HG03520 (cell line): Measurements from ENCODE around the gene NUCB1.

ENCODE experiments used
- ATAC-seq: cut with Tn5 transposase; IDR thresholded peaks from one replicate; pipeline ENCODE4 v1.9.1; 2021; ENCODE audit warnings: mild to moderate bottlenecking, moderate library complexity; ENCODE audit not compliant: unreplicated experiment

NUCB1 gene

DNA sequence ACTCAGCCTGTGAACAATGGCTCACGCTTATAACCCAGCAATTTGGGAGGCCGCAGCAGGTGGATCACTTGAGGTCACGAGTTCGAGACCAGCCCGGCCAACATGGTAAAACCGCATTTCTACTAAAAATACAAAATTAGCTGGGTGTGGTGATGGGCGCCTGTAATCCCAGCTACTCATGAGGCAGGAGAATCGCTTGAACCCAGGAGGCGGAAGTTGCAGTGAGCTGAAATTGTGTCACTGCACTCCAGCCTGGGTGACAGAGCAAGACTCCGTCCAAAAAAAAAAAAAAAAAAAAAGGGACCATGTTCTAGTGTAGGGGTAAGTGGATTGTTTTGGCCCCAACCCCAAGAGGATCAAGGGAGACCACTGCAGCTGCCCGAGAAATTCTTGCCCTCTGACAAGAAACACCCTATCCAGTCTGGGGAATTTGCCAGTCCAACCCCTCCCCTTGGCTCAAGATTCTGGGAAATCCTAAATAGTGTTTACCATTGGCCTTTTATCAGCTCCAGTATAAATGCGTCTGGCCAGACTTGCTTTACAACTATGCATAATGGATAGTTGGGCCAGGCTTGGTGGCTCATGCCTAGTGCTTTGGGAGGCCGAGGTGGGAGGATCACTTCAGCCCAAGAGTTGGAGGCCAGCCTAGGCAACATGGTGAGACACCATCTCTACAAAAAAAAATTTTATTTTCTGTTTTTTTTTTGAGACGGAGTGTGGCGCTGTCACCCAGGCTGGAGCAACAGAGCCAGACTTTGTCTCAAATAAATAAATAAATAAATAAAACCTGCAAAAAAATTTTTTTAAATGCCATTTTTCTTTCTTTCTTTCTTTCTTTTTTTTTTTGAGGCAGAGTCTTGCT is 28.3 kb downstream of the NUCB1 start:
- no peak for ATAC-seq

DNA sequence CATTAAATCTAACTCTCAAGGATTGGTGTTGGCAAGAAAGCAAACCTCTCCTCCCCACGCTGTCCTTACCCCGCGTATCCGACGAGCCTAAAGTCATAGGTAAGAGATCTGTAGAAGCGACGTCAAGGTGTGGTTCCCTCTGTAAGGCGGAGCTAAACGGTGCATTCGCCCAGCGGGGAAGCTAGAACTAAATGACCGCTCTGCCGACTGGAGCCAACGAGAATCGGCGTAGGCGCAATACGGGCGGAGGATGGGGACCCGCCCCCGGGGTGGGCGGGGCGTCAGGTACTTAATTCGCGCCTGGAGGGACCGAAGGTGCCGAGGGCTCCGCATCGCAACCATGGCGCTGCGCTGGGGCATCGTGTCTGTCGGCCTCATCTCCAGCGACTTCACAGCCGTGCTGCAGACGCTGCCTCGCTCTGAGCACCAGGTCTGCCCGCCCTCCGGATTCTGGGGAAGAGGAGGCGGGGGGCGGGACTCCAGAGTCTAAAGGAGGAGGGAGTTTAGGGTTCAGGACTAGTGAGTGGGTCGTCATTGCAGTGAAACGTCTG is 33.3 kb downstream of the NUCB1 start, which contains the start of gene DHDH:
Gene DHDH, plus strand, starts transcription at position 318 of the 551 bp plus-strand sequence. Its CDS starts 23 bp downstream, at position 341.
- no peak for ATAC-seq

DNA sequence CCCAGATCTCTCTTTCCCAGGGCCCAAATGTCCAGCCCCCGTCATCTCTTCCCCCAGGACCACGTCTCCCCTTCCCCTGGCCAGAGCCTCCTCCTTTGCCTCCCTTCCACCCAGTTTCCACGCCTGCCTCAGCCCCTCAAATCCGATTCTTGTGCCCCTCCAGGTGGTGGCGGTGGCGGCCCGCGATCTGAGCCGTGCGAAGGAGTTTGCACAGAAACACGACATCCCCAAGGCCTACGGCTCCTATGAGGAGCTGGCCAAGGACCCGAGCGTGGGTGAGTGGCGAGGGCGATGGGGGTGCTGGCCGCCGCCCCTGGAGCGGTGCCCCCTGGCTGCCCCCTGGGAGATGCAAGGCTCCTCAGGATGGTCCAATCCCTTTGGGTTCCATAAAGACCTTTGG is 34.7 kb downstream of the NUCB1 start:
- ATAC-seq = no peak

DNA sequence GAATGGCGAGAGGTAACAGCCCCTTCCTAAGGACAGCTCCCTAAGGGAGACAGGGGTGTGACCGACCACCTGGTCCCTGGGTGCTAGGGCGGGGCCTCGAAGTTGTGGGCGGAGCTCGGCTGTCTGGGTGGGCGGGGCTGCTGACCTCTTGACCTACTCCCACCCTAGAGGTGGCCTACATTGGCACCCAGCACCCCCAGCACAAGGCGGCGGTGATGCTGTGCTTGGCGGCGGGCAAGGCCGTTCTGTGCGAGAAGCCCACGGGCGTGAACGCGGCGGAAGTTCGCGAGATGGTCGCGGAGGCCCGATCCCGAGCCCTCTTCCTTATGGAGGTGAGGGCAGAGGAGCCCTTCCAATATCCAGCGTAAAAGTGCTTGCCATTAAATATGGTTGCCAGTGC is 35.8 kb downstream of the NUCB1 start:
- no peak for ATAC-seq

DNA sequence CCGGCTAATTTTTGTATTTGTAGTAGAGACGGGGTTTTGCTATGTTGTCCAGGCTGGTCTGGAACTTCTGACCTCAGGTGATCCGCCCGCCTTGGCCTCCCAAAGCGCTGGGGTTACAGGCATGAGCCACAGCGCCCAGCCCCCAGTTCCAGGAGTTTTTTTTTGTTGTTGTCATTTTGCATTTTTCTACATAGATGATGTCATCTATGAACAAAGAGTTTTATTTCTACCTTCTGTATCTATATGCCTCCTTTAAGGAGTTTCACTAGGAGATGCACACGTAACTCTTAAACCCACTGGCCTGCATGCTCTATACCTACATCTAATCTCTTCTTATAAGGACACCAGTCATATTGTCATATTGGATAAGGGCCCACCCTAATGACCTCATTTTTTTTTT is 38.1 kb downstream of the NUCB1 start:
- no peak for ATAC-seq

DNA sequence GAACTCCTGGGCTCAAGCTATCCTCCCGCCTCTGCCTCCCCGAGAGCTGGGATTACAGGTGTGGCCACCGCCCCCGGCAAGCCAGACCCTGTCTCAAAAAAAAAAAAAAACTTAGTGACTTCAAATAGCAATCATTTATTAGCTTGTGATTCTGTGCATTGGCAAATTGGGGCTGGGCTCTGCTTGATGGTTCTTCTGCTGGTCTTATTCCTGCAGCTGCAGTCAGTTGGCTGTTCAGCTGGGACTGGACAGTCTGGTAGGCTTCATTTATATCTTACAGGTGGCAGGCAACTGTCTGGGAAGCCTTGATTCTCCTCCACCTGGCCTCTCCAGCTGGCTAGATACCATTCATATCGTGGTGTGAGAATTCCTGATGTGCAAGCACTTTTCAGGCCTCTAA is 40.8 kb downstream of the NUCB1 start:
- no peak for ATAC-seq

DNA sequence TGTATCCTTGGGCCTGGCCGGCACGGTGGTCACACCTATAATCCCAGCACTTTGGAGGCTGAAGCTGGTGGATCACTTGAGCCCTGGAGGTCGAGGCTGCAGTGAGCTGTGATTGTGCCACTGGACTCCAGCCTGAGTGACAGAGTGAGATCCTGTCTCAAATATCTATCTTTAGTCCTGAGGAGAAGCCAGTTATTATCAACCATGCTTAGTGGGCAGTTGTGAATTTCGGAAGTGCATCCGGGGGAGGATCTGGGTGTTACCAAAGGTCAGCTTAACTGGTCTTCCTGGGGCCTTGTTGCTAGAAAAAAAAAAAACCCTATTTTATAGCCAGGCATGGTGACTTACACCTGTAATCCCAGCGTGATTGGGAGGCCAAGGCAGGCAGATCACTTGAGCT is 43.0 kb downstream of the NUCB1 start:
- ATAC-seq = no peak

DNA sequence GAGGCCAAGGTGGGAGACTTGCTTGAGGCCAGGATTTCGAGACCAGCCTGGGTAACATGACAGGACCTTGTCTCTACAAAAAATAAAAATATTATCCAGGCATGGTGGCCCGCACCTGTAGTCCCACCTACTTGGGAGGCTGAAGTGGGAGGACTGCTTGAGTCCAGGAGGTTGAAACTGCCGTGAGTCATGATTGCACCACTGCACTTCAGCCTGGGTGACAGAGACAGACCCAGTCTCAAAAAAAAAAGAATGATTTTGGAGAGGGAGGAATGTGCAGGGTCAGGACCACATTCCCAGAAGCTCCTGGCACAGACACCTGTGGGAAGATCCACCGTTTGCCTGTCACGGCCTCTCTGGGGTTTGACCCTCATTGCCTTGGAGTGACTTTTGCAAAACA is 45.3 kb downstream of the NUCB1 start:
- ATAC-seq = no peak

DNA sequence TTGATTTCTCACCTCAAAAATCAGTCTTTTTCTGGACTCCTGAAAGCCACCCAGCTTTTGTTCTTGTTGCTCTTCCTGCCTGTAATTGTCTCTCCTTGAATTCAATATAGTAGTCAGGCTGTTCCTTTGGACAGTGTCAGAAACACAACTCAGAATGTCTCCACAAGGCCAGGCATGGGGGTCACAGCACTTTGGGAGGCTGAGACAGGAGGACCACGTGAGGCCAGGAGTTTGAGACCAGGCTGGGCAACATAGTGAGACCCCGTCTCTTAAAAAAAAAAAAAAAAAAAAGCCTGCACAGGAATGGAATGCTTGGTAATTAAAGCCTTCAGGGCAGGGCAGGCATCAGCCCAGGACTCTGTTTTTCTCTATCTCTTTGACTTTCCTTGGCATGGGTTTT is 45.7 kb downstream of the NUCB1 start:
- ATAC-seq = no peak

DNA sequence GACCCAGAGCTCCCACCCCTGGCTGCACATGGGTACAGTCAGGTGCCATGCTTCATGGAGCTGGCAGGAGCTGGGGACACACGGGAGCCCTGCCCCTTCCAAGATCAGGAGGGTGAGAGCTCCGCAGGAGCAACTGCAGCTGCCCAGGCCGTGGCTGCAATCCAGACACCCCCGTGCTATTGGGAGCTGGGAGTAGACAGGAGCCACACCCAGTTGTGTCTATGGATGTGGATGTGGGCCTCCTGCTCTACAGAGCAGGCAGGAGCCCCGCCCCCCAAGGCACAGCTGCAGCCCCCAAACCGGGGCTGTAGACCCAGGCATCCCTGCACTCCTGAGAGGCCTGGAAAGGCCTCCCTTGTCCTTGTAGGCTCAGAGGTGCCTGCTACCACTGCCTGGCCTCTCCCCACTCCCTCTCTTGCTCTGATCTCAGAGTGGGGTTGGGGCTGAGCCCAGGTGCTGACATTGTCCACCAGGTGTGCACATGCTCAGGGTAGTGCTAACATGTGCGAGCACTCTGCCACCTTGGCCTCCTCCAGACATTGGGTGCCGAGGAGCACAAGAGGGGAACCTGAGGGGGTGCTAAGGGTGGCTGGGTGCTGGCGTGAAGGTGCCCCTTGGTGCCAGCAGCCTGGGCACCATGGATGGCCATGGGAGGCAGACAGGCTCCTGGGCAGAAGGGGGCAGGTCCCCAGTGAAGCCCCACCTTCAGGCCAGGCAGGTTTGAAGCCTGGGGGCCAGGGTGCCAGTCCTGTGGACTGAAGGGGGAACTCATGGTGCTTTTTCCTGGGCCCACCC is 46.5 kb downstream of the NUCB1 start:
- no peak for ATAC-seq

DNA sequence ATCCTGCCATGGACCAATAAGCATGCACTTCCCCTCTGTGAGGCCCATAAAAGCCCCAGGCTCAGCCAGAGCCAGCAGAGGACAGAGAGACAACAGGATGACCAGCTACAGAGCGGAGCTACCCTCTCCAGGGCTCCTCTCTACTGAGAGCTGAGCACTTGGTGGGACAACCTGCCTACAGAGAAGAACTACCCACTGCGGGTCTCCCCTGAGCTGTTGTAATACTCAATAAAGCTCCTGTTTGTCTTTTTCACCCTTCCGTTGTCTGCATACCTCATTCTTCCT is 47.1 kb downstream of the NUCB1 start:
- no peak for ATAC-seq

DNA sequence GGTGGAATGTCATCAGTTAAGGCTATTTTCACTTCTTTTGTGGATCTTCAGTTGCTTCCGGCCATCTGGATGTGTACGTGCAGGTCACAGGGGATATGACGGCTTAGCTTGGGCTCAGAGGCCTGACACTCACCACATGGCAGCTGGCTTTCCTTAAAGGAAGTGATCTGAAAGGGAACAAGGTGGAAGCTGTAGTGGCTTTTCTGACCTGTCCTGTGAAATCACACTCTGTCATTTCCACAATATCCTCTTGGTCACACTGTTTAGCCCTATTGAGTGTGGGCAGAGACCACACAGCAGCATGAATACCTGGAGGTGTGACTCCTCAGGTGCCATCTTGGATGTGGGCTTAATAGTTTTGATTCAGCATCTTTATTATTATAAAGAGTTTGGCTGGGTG is 50.0 kb downstream of the NUCB1 start:
- ATAC-seq = no peak

DNA sequence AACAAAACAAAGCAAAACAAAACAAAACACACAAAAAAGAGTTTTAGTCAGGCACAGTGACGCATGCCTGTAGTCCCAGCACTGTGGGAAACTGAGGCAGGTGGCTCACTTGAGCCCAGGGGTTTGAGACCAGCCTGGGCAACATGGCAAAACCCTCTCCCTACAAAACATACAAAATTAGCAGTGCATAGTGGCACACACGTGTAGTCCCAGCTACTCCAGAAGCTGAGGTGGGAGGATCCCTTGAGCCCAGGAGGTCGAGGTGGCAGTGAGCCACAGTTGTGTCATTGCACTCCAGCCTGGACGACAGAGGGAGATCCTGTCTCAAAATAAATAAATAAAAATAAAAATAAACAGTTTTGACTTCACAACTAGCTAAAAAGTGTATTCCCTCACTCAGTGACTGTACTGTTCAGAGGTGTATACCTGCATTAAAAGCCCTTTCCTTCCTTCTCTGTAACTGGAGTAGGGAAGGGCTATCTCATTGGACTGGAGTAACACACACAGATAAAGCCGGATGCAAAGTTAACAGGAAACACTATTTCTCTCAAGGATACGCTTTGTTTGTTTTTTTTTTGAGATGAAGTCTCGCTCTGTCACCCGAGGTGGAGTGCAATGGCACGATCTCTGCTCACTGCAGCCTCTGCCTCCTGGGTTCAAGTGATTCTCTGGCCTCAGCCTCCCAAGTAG is 50.9 kb downstream of the NUCB1 start:
- no peak for ATAC-seq

DNA sequence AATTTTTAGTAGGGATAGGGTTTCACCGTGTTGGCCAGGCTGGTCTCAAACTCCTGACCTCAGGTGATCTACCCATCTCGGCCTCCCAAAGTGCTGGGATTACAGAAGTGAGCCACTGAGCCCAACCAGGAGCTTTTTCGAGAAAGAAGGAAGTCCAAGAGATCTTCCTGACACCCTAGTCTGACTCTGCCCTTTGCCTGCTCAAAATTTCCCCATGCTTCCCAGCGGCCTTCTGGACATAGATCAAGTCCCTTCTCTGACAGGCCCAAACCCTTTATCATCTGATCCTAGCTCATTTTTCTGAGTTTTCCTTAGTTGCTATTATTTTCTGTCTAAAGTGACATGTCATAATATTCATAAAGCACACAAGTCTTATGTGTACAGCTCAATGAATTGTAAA is 53.0 kb downstream of the NUCB1 start:
- no peak for ATAC-seq

DNA sequence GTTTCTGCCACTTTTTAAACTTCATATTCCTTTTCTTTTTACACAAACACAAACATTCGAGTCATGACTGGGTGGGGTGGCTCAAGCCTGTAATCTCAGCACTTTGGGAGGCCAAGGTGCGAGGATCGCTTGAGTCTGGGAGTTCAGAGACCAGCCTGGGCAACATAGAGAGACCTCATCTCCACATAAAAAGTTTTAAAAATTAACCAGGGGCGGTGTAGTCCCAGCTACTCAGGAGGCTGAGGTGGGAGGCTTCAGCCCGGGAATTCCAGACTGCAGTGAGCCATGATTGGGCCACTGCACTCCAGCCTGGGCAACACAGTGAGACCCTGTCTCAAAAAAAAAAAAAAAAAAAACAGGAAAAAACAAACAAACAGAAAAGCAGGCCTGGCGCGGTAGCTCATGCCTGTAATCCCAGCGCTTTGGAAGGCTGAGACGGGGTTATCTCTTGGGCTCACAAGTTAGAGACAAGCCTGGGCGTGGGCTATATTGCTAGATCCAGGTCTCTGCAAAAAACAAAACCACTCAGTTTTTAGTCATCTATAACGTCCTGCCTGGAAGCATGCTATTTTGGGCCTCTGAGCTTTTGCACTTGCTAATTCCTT is 54.0 kb downstream of the NUCB1 start:
- ATAC-seq = no peak

DNA sequence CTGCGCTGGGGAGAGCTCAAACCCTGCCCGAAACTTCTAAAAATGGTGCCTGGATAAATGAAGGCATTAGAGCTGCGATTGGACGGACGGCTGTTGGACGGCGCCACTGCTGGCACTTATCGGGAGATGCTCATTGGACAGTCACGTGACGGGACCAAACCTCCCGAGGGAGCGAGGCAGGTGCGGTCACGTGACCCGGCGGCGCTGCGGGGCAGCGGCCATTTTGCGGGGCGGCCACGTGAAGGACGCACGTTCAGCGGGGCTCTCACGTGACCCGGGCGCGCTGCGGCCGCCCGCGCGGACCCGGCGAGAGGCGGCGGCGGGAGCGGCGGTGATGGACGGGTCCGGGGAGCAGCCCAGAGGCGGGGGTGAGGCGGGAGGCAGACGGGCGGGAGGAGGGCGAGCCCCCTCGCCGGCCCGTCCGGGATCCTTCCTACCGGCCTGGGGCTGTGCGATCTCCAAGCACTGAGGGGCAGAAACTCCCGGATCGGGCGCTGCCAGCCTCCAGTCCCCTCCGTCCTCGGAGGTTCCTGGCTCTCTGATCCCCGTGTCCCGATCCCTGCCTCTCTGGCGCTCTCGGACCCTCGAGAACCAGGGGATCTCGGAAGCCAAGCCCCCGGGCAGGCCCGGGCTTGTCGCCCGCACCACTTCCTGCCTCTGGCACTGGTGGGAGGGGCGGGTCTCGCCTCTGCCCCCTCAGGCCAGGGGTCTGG is 54.6 kb downstream of the NUCB1 start, which contains the start of gene BAX:
Gene BAX, plus strand, starts transcription at position 281 of the 713 bp plus-strand sequence. Its CDS starts 54 bp downstream, at position 335.
- peak; percentile 83 for ATAC-seq

DNA sequence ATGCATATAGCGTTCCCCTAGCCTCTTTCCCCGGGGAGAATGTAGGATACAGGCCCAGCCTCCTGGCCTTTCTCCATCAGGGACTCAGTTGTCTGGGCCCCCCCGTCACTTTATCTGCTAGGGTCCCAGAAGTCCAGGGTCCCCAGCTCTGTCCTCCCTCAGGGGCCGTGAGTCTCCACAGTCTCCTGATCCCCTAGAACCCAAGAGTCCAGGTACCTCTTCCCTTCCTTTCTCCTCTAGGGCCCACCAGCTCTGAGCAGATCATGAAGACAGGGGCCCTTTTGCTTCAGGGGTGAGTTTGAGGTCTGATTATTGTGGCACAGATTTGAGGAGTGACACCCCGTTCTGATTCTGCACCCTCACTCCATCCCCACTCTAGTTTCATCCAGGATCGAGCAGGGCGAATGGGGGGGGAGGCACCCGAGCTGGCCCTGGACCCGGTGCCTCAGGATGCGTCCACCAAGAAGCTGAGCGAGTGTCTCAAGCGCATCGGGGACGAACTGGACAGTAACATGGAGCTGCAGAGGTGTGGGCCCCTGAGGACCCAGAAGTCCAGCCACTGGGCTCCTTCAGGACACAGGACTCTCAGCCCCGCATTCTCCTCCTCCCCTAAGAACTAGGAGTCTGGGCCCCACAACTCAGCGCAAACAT is 55.3 kb downstream of the NUCB1 start:
- ATAC-seq = no peak

DNA sequence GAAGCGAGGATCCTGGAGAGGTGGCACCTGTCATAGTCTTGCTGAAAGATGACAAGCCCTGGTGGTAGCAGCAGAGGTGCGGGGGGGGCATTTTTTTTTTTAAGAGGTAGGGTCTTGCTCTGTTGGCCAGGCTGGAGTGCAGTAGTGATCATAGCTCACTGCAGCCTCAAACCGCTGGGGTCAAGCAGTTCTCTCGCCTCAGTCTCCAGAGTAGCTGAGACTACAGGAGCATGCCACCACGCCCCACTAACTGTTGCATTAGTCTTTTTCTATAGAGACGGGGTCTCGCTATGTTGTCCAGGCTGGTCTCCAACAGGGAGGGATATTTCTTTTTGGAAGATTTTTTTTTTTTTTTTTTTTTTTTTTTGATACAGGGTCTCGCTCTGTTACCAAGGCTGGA is 57.9 kb downstream of the NUCB1 start:
- ATAC-seq = no peak

DNA sequence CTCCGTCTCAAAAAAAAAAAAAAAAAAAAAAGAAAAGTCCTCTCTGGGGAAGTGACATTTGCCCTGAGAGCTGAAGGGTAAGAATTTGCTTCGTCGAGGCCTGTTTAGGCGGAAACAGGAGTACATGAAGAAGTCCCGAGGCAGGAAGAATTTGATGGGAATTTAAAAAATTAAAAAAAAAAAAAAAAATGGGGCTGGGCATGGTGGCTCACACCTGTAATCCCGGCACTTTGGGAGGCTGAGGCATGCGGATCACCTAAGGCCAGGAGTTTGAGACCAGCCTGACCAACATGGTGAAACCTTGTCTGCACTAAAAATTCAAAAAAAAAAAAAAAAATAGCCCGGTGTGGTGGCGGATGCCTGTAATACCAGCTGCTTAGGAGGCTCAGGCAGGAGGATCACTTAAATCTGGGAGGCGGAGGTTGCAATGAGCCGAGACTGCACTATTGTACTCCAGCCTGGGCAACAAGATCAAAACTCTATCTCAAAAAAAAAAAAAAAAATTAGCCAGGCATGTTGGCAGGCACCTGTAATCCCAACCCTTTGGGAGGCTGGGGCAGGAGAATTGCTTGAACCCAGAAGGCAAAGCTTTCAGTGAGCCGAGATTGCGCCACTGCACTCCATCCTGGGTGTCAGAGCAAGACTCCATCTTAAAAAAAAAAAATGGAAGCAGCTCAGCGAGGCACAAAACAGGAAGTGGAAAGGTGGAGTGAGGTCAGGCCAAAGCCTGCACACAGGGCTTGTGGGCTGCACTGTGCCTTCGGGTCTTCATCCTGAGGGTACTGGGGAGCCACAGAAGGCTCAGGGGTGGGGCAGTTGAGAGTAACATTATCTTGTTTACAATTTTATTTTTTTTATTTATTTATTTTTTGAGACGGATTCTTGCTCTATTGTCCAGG is 59.5 kb downstream of the NUCB1 start:
- no peak for ATAC-seq
